NCI-H1436 treated with DMSO at 0.1 percent for 48 hours (cell line): ENCODE measurements around the gene IGFBPL1.
"Not testable (repeated sequence)": the region's sequence is repeated elsewhere in the genome, so short reads cannot be mapped to it uniquely, and the experiment has no call there.

Experiments used
- DNase-seq: peaks from one replicate; lab custom pipeline; 2025; lab: John Stamatoyannopoulos, UW

Gene IGFBPL1

DNA sequence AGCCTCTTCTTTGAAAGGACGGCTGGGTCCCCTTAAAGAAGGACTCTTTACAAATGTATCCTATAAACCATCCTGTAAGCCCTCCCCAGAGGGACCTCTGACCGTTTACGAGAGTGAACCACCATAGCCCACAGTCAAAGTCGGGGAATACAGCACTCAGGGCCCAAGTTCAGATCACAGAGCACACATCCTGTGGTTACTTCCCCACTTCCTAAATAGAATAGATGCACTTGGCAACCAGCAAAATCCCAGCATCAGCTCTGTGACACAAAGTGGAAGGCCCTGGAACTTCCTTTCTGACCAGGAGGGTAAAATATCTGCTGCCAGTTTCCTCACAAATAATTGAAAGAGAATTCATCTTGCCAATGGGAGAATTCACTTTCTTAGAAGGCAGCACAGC is 6.9 kb upstream of the IGFBPL1 start:
- no peak for DNase-seq

GRCh38 chr9:38428062-38428461 is 3.8 kb upstream of the IGFBPL1 start:
- DNase-seq = no peak

DNA sequence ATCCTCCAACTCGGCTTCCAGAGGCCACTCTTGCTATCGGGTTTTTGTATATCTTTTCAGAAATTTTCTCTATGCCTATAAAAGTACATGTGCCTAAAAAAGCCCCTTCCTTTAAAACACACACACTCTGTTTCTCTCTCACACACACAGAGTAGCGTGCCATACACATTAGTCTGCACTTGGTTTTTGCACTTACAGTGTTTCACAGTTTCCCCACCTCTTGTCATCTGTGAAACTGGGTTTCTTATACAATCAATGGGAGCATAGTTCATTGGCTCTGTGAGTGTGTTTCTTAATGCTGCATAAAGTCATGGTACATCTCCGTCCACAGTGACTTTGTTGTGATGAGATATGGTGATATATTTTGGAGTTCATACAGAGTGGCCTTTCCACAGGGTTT is 664 bp upstream of the IGFBPL1 start:
- no peak for DNase-seq

DNA sequence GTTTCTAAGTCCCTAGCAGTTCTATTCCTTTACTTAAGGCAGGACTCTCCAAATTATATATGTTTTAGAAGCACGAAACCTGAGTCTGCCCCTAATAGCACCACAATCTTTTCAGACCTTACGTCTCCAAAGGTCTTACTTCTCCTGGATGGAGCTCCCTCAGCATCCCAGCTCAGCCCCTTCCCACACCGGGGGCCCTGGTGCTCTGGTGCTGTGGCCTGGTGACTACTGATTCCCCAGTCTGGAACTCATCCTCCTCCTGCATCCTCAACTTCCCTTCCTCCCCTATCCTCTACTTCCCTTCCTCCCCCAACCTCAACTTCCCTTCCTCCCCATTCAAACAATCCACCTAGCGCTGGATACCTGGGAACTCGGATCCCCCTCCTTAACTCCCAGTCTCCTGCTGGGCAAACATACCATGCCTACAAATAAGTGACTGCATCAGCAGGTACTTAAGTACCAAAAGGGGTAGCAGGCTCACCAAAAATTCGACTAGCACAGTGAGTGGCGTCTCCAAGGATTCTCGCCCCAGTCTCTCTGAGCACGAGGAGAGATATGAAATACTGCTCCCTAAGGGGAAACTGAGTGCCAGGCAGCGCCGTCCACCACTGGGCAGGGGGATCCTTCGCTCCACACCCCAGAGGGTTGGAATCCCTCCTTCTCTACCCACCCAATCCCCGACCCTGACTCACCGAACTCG is 831 bp downstream of the IGFBPL1 start:
- DNase-seq = no peak

- DNase-seq = no peak
Observed at GRCh38 chr9:38422555-38423260, 1.5 kb downstream of the IGFBPL1 start.

DNA sequence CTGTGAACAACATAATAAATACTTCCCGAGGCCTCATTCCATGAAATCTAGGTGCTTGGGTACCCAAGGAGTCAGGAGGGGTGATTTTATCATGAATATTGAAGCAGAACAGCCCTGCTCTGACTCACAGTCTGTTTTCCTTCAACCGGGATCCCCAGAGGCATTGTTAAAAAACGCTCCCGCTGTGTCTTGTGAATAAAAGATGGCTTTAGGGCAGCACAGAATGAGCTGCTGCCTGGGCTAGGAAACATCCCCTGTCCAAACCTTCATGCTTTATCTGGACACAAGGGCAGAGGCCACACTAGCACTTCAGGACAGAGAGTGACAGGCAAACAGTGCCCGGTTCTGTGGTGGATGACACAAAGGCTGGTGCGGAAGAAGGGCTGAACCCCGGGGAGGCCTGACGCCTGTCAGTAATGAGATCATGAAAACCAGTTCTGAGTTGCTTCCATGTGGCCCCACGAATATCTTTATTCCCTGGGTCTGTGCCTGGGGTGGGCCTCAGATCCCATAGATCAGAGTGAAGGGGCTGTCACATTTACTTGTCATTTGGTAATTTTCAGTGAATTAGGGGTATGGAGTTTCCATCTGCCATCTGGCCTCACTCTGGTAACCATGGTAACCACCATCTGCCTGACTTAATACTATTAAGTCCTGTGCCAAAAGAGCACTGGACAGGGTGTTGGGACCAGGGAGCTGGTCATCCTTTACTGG is 2.6 kb downstream of the IGFBPL1 start:
- DNase-seq = no peak

DNA sequence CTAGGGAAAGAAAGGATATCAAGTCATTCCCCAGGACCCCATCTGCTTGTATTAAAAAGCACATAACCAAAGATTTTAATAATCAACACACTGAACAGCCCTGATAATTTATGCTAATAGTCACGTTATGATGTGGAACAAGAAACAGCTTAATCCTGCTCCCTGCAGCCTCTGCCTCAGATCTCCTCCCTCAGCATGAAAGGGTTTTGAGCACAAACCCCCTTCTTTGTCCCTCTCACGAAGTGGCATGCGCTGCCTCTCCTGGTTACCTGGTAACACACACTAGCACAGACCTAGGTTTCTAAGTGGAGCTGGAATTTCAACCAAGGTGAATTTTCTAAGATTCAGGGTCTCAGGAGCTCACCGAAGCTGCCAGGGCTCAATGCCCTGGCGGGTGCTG is 5.1 kb downstream of the IGFBPL1 start:
- DNase-seq = no peak

DNA sequence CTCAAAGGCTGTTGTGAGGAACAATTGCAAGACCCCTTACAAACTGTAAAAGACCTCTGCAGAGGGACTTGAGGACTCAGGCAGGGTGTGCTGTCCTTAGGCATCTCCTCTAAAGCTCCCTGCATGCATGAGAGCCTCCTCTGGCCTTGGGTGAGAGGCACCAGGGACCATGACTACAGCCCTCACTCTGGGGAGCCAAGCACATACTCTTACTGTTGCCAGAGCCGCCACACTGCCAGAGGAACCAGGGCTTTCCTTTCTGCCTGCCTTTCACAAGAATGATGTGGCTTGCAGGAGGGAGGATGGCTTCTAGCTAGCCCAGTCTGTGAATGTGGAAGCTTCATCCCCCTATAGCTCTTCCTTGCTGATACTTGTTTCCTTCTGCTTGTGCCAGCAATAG is 5.9 kb downstream of the IGFBPL1 start:
- DNase-seq = no peak

DNA sequence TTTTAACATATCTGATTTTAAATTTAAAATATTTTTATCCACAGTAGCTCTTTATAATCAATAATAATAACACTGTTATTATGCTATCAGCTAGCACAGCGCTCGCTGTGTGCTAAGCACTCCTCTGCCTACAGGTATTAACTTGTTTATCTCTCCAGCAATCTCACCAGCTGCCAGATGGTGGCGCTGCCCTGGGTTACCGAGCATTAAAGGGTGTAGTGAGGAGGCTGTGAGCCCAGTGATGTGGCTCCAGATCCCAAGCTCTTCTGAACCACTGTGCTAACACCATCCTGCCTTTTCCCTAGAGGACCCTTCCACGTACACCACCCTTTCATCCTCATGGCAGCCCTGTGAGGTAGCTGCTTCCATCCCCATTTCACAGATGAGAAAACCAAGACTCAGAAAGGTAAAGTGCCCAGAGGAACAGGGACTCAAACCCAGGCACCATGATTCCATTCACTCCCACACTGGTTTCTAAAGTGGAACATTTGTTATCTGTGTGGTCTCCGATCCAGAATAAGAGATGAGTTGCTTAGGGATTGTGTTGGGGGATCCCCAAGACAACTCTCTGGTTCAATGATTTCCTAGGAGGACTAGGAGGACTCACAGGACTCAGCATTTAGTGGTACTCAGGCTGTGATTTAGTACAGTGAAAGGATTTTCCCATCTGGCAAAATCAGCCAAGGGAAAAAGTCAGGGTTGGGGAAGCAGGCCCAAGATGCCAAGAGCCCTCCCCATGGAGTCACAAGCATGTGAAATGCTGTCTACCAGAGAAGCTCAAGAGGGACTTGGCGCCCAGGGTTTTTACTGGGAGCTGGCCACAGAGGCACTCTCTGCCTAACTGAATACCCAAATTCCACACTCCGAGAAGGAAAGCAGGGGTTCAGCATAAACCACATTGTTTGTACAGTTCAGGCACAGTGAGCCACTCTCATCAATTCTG is 7.0 kb downstream of the IGFBPL1 start:
- no peak for DNase-seq

- DNase-seq = no peak
Observed at GRCh38 chr9:38416461-38416860, 7.8 kb downstream of the IGFBPL1 start.

GRCh38 chr9:38415856-38416255 is 8.4 kb downstream of the IGFBPL1 start:
- no peak for DNase-seq

DNA sequence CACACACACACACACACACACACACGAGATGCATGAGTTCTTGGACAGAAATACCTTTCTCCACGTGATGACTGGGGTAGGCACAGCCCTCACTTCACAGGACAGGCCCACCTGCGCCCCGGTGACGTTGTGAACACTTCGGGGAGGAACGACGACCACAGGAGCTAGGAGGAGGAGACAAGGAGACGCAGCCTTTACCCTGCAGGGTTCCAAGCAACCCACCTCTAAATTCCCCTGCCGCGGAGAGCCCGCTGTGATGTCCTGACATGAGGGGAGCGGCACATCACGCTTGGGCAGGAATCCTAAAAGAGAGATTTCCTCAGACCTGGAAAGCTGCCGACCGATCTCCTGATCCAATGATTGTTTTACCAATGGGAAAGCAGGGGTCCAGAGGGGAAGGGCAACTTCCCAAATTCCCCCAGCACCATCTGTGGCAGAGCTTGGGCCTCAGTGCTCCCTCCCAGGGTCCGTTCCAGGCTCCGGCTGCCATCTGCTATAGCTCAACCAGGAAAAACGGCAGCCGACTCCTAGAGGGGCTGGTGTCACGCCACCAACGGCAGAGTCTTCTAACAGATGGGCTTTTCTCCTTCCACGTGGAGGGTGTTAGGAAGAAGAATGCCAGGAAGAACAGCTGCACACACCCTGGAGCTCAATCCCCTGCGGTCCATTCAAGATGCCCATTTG is 10.1 kb downstream of the IGFBPL1 start:
- no peak for DNase-seq

DNA sequence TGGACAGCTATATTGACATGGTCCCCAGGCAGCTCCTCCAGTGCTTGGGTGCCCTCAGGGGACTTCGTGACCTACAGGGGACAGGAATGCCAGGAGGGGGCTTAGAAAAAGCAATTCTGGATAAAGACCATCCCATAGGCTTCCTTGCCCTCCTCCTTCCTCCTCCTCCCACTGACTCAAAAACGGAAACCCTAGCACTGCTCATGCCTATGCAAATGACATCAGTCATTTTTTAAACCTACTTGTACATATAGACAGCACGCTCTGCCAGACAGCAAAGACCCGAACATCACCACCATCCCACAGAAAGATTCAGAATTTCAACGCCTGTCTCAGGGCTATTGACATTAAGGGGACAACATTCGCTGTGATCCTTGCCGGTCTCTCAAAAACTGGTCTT is 11.0 kb downstream of the IGFBPL1 start:
- DNase-seq = no peak

- DNase-seq = no peak
Observed at GRCh38 chr9:38412751-38413150, 11.5 kb downstream of the IGFBPL1 start.

DNA sequence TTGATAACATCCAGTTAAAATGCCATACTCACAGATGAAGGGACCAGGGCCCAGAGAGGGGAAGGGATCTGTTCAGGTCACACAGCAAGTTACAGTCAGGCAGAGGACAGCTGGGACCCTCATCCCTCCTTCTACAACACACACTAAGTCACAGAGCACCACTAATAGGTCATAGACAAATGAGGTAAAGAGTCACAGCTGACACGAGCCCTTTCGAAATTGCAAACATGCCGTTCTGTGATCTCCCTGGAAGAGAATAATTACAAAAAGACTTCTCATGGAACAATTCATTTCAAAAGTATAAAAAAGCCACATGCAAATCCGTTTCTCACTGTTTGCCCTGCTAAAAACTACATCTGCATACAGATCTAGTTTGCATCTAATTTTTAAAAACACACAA is 15.5 kb downstream of the IGFBPL1 start:
- no peak for DNase-seq

DNA sequence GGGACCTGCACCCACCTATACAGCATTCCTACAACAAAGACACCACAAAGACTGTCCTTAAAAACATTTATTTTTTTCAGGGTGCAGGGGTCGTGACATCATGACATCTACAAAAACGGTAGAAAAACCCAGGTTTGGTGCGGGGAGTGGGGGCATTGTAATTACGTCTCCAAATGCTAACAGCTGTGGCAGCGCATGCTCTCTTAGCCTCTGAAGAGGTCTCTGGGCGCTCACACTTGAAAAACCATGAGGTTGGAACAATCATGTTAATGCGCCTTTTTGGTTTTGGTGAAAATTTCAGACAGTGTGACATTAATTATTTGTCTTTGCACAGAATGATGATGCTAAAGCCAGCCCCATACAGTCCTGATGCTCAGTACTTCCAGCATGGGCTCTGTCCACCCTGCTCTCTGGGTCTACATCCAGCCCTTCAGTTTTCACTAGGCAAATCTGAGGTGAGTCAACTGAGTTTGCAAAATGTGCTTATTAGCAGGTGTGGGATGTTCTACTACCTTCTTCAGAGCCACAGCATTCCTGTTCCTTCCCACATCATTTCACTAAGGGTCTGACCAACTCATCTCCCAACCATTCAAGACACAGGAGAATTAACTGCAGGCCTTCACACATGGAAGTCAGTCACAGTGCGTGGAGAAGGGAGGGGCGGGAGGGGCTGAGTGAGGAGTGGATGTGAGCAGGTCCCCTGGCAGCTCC is 17.6 kb downstream of the IGFBPL1 start:
- no peak for DNase-seq

DNA sequence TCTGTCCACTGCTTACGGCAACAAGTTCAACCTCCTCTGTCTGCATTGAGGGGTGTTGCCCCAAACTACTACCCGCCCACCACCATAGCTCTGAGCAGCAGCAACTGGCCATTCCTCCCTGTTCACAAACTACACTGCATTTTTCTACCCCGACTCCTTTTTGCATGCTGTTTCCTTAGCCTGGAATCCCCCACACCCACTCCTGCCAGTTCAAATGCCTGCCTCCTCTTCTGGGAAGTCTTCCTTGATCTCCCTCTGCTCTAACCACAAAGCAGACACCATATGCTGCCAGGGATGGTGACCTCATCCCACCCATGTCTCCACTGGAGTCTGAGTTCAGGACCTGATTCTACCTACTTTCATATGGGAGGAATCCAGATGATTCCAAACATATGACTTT is 18.5 kb downstream of the IGFBPL1 start:
- no peak for DNase-seq

DNA sequence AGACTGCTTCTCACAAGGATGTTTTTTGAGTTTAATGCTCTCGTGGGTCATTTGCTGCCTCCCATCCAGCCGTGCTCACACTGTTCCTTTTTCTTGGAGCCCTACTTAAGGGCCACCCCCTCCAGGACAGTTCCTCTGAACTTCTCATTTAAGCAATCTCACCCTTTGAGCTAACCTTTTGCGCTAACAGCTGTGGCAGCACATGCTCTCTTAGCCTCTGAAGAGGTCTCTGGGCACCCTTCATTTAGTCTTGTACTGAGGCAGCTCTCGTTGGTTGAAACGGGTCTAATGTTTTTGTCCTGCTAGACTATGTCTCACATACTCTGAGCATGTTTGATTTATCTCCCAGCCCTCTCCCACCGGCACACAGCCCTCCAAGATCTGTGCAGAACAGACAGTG is 19.9 kb downstream of the IGFBPL1 start:
- no peak for DNase-seq

DNA sequence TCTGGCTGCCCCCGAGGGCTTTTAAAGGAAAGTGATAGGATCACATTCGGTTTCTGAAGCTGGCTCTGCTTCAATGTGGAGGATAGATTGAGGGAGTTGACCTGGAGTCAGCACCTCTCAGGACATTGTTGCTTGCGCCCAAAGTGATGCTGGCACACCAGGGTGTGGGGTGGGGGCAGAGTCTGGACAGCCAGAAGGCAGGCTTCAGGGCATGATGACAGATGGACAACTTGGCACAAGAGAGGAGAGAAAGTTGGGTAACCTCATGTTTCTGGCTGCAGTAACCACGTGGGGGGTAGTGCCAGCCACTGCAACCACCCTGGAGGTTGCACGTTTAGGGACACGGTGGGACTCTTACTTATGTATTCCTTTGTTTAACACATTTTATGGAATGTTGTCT is 22.3 kb downstream of the IGFBPL1 start:
- DNase-seq = no peak

DNA sequence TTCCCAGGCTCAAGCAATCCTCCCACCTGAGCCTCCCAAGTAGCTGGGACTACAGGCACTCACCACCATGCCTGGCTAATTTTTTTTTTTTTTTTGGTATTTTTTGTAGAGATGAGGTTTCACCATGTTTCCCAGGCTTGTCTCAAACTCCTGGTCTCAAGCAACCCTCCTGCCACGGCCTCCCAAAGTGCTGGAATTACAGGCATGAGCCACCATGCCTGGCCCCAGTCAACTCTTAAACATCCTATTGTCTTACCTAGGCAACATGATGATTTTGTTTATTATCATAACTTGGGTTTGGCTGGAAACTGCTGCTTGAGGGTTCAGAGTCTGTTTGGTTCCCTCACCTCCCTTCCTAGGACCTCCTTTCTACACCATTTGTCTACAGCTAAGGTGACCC is 25.1 kb downstream of the IGFBPL1 start:
- DNase-seq = not testable (repeated sequence)

DNA sequence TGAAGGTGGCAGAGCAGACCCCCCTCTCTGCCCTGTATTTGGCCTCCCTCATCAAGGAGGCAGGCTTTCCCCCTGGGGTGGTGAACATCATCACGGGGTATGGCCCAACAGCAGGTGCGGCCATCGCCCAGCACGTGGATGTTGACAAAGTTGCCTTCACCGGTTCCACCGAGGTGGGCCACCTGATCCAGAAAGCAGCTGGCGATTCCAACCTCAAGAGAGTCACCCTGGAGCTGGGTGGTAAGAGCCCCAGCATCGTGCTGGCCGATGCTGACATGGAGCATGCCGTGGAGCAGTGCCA is 27.9 kb downstream of the IGFBPL1 start:
- no peak for DNase-seq
